GM18505 (cell line): ENCODE data around the gene NFAM1.

Experiments used
- ATAC-seq: cut with Tn5 transposase; IDR thresholded peaks from one replicate; pipeline ENCODE4 v1.9.1; 2021; ENCODE audit not compliant: unreplicated experiment
- POLR2A ChIP-seq: IDR thresholded peaks from 4 replicates; pipeline ENCODE4 v1.6.1; 2011; ENCODE audit warnings: borderline replicate concordance; ENCODE audit not compliant: insufficient read depth, insufficient read length; ENCODE audit errors: extremely low read depth

NFAM1 gene

DNA sequence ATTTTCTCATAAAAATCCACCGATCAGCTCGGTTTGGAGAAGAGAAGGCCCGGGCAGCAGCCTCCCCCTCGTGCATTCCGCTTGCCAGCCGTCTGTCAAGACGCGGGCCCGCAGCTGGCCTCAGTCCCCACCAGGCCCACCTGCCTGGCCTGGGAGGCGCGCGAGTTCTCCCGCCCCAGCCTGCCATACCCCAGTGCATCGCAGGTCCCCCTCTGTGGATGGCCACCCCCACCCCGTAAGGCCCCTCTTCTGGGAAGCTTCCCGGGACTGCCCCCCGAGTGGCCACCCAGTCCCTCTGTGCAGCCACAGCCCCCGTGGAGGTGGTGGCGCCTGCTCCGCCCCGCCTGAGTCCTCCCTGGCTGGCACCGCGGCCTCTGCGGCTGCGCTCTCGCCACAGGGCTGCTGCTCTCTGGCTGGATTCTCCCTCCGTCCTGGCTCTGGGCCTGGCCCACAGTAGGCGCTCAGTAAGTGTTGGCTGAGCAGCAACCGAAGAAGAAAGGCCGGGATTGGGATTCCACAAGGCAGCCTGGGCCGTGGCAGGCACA is 87.8 kb downstream of the NFAM1 start:
- no peak for TF ChIP-seq POLR2A
- no peak for ATAC-seq

- no peak for ATAC-seq
- no peak for TF ChIP-seq POLR2A
Observed at GRCh38 chr22:42343531-42344081, 88.6 kb downstream of the NFAM1 start.

DNA sequence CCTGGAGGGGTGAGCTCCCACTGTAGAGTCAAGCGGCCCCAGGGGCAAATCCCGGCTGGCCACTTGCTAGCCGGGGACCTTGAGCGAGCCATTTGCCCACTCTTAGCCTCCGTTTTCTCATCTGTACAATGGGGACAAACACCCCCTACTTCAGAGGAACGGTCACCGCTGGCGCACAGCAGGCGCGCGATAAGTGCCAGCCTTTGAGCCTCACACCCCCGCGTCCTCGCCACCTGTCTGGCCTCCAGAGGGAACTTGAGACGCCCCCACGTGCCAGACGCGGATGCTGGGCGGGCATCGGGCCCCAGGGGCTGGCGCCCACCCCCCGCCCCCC is 89.1 kb downstream of the NFAM1 start:
- no peak for TF ChIP-seq POLR2A
- ATAC-seq: no peak

DNA sequence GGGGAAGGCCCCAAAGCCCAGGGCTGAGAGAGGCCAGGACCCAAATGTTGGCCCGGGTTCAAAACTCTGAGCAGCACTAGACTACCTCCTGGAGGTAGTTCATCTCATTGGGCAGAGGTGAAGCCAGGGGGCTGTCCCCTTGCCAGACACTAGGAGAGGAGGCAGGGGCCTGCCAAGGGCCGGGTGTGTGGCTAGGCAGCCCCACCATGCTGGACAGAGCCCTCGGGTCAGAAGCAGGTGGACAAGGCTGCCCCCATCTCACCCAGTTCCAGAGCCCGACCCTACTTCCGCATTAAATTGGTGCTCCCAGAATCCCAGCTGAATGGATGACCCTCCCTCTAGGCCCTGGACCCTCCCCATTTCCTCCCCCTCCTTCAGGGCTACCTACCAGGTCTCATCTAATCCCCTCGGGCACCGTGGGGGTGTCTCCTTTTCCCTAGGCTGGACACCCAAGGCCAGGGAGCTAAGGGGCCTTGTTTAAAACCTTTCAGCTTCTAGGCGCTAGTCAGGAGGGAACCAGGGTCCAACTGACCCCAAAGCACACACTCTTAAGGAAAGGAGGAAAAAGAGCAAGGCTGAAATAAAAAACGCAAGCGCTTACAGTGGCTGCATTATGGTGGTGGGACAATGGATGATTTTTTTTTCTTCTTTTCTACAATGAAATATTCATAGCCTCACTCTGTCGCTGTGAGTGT is 89.6 kb downstream of the NFAM1 start:
- no peak for TF ChIP-seq POLR2A
- no peak for ATAC-seq

DNA sequence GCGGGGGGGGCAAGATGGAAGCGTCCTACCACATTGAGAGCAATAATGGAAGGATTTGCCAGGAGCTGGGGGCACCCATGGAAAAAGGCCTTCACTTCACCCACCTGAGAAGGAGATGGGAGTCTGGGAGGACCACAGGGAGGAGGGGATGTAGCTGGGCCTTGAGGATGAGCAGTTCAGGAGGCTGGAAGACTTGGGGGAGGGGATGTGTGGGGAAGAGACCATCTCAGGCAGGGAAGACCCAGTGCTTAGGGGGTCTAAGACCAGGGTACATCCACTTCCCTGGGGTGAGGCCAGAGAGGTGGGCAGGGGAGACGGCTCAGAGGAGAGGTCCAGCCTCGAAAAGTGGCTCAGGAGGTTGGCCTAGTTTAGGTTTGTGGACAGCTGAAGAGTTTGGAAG is 90.4 kb downstream of the NFAM1 start:
- no peak for TF ChIP-seq POLR2A

GRCh38 chr22:42340829-42341383 is 91.3 kb downstream of the NFAM1 start:
- no peak for TF ChIP-seq POLR2A
- ATAC-seq: no peak

More for the DNA sequence above, 90.4 kb downstream of the NFAM1 start:
- ATAC-seq: no peak

GRCh38 chr22:42340150-42340549 is 92.1 kb downstream of the NFAM1 start:
- no peak for ATAC-seq
- no peak for TF ChIP-seq POLR2A

- no peak for ATAC-seq
- TF ChIP-seq POLR2A: no peak
Observed at GRCh38 chr22:42338479-42338878, 93.7 kb downstream of the NFAM1 start.

- ATAC-seq: no peak
- TF ChIP-seq POLR2A: no peak
Observed at GRCh38 chr22:42337356-42337755, 94.8 kb downstream of the NFAM1 start.

- no peak for ATAC-seq
- no peak for TF ChIP-seq POLR2A
Observed at GRCh38 chr22:42336527-42337227, 95.5 kb downstream of the NFAM1 start.

GRCh38 chr22:42335839-42336378 is 96.3 kb downstream of the NFAM1 start:
- ATAC-seq: no peak
- no peak for TF ChIP-seq POLR2A

DNA sequence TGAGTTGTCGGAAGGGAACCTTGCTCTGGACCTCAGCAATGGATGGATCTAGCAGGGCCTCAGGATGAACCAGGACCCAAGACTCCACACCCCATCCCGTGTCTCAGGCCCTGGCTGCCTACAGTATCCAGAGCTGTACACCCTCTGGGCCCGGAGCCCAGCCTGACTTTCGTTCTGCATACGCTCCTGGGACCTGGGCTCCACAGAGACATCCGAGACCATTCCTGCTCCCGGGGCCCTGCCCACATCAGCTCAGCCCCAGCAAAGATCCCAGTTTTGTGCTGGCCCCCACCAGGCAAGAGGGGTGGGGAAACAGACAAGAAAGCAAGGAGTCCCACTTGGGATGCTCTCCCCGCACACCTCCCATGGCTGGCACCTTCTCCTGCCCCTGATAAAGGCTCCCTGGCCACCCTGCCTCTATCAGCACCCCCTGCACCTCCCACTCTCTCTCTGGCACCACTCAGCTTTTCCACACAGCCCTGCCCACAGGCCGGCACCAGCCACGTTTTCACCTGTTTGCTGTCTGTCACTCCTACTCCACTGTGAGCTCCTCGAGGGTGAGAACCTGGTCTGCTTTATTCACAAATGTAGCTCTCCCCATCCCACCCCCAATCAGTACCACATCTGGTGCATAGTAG is 97.2 kb downstream of the NFAM1 start:
- no peak for ATAC-seq
- no peak for TF ChIP-seq POLR2A

GRCh38 chr22:42333544-42333943 is 98.7 kb downstream of the NFAM1 start:
- ATAC-seq: no peak
- TF ChIP-seq POLR2A: no peak
